Nephron (organoid): ENCODE results near the gene CASP9.
"Not testable (repeated sequence)": the region's sequence is repeated elsewhere in the genome, so short reads cannot be mapped to it uniquely, and the experiment has no call there.

Experiments
- H3K27ac Mint-ChIP-seq, 3 experiments: 2 replicates each; pipeline ENCODE4 v1.8.0; 2020; ENCODE audit warnings: mixed read lengths in 3 of 3, mild to moderate bottlenecking in 2 of 3, moderate library complexity in 1 of 3
- H3K27me3 Mint-ChIP-seq: 2 replicates; pipeline ENCODE4 v1.8.0; 2021; ENCODE audit warnings: low read depth, mild to moderate bottlenecking, moderate library complexity, mixed read lengths
- H3K36me3 Mint-ChIP-seq: 2 replicates; pipeline ENCODE4 v1.8.0; 2020; ENCODE audit warnings: low read depth, mixed read lengths
- H3K4me1 Mint-ChIP-seq: 2 replicates; pipeline ENCODE4 v1.8.0; 2020; ENCODE audit warnings: mixed read lengths
- H3K4me3 Mint-ChIP-seq, 3 experiments: 2 replicates each; pipeline ENCODE4 v1.8.0; 2020; ENCODE audit warnings: mild to moderate bottlenecking in 3 of 3, mixed read lengths in 3 of 3, moderate library complexity in 2 of 3
- H3K9me3 Mint-ChIP-seq: 2 replicates; pipeline ENCODE4 v1.8.0; 2020; ENCODE audit warnings: mixed read lengths
- TF ChIP-seq, protein P1 (sequence below), 3 experiments: fragments of 200-600 bp; sonication (generic); IDR thresholded peaks; one replicate each; pipeline ENCODE4 v1.5.0; 2021; ENCODE audit warnings: antibody characterized with exemption in 3 of 3; ENCODE audit not compliant: unreplicated experiment in 3 of 3

The CASP9 gene

DNA sequence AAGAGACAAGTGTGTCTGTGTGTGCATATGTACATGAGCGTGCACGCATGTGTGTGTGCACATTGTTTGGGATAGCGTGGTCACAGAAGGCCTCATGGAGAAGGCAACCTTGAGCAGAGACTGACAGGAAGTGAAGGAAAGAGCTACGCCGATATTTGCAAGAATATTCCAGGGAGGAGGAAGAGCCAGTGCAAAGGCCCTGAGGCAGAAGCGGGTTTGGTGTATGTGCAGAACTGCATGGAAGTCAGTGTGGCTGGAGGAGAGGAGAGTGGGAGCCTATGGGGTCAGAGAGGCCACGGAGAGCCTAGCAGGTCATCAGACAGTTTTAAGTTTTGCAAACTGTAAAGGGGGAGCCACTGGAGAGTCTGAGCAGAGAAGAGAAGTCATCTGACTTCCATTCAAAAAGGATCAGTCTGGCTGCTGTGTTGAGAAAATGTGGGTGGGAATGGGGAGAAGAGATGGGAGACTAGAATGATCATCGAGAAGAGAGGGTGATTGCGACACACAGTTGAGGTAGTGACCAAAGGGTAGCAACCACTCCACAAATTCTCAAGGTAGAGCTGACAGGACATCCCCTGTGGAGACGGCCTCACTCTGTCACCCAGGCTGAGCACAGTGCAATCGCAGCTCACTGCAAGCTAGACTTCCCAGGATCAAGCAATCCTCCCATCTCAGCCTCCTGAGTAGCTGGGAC, 44.2 kb downstream of the CASP9 start:
- H3K4me3 Mint-ChIP-seq = no peak overlapping the region
- no peak overlapping the region for H3K27ac Mint-ChIP-seq
- no peaks in the 10 kb centered on the region for H3K9me3 Mint-ChIP-seq
- H3K27me3 Mint-ChIP-seq = no peaks in the 10 kb centered on the region
- TF ChIP-seq, protein P1, sequence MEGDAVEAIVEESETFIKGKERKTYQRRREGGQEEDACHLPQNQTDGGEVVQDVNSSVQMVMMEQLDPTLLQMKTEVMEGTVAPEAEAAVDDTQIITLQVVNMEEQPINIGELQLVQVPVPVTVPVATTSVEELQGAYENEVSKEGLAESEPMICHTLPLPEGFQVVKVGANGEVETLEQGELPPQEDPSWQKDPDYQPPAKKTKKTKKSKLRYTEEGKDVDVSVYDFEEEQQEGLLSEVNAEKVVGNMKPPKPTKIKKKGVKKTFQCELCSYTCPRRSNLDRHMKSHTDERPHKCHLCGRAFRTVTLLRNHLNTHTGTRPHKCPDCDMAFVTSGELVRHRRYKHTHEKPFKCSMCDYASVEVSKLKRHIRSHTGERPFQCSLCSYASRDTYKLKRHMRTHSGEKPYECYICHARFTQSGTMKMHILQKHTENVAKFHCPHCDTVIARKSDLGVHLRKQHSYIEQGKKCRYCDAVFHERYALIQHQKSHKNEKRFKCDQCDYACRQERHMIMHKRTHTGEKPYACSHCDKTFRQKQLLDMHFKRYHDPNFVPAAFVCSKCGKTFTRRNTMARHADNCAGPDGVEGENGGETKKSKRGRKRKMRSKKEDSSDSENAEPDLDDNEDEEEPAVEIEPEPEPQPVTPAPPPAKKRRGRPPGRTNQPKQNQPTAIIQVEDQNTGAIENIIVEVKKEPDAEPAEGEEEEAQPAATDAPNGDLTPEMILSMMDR (IDR thresholded peaks at IDR 0.05; ENCODE audit: unreplicated experiment in 3 of 3) = no peak
- peaks cover 4% of the 10 kb centered on the region for H3K36me3 Mint-ChIP-seq
- H3K4me1 Mint-ChIP-seq = peaks cover 17% of the 10 kb centered on the region

DNA sequence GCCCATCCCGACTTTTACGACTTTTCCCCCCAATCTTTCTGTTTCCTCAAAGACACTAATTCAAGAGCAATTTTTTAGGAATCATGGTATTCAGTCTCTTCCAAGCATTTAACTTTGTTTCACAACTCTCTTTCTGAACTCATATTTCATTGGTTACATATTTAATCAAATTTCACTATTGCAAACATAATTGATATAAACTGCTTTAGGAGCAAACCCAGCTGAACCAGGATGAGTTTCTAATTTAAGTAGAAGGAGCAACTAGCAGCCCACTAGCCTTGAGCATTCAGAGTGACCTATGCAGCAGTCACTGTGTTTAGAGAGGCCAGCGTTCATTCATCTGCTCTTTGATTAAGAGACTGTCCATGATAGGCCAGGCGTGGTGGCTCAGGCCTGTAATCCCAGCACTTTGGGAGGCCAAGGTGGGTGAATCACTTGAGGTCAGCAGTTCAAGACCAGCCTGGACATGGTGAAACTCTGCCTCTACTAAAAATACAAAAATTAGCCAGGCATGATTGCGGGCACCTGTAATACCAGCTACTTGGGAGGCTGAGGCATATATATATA, 46.3 kb downstream of the CASP9 start:
- H3K4me1 Mint-ChIP-seq = peaks cover 20% of the 10 kb centered on the region
- H3K9me3 Mint-ChIP-seq = no peaks in the 10 kb centered on the region
- H3K27ac Mint-ChIP-seq = peak overlapping the region in 1 of 3 experiments; percentile 13
- peak overlapping the region in 1 of 3 experiments; percentile 21 for H3K4me3 Mint-ChIP-seq
- TF ChIP-seq, protein P1 (IDR thresholded peaks at IDR 0.05; ENCODE audit: unreplicated experiment in 3 of 3) = no peak
- no peaks in the 10 kb centered on the region for H3K36me3 Mint-ChIP-seq
- H3K27me3 Mint-ChIP-seq = no peaks in the 10 kb centered on the region

DNA sequence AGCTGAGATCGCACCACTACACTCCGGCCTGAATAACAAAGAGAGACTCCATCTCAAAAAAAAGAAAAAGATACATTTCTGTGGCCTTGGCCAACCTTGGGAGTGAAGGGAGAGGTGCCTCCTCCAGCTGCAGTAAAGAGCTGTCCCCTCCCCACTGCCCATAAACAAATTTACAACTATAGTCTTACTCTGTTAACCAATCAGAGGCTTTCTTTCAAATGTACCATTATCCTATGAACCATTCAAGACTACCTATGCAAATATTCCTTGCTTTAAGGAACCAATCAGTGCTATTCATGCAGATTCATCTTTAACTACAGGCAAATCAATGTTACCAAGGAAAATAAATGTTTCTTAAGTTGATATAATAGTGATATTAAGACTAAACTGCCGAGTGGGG, 47.1 kb downstream of the CASP9 start:
- H3K4me1 Mint-ChIP-seq = peaks cover 23% of the 10 kb centered on the region
- H3K4me3 Mint-ChIP-seq = peak overlapping the region in 1 of 3 experiments; percentile 45
- H3K27me3 Mint-ChIP-seq = no peaks in the 10 kb centered on the region
- H3K9me3 Mint-ChIP-seq = no peaks in the 10 kb centered on the region
- no peaks in the 10 kb centered on the region for H3K36me3 Mint-ChIP-seq
- TF ChIP-seq, protein P1 (IDR thresholded peaks at IDR 0.05; ENCODE audit: unreplicated experiment in 3 of 3) = no peak
- H3K27ac Mint-ChIP-seq = peak overlapping the region; percentile 15 to 52 (median 24)

DNA sequence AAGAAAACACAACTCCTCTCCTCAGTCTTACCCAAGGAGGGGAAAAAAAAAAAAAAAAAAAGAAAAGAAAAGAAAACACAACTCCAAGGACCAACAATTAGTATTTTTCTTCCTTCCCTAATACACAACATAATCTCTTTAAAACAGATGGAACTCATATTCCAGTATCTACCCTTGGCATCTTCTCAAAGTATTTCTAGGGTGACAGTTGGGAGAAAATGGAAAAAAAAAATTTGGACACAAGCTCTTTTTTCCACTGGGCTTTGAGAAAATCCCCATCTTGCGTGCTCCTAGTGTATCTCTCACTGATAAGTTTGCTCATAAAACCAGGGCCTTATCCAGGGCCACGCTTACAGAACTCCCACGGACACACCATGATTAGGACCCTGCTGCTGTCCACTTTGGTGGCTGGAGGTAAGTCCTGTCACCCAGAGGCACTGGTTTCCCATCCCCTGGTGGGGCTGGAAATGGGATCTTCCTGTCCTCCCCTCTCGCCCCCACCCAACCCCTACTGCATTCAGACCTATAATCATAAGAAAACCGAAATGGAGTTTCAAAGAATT, 48.2 kb downstream of the CASP9 start, which contains the start of gene CELA2B:
CELA2B (plus strand) TSS at position 353 of the 563 bp plus-strand sequence; CDS start at position 375, 22 bp downstream.
- no peaks in the 10 kb centered on the region for H3K9me3 Mint-ChIP-seq
- H3K4me1 Mint-ChIP-seq = peaks cover 23% of the 10 kb centered on the region
- no peaks in the 10 kb centered on the region for H3K27me3 Mint-ChIP-seq
- no peaks in the 10 kb centered on the region for H3K36me3 Mint-ChIP-seq
- peak within 1 kb of the TSS in 1 of 3 experiments; percentile 45 for H3K4me3 Mint-ChIP-seq
- TF ChIP-seq, protein P1 (IDR thresholded peaks at IDR 0.05; ENCODE audit: unreplicated experiment in 3 of 3) = no peak
- peak within 1 kb of the TSS; percentile 15 to 73 (median 69) for H3K27ac Mint-ChIP-seq

DNA sequence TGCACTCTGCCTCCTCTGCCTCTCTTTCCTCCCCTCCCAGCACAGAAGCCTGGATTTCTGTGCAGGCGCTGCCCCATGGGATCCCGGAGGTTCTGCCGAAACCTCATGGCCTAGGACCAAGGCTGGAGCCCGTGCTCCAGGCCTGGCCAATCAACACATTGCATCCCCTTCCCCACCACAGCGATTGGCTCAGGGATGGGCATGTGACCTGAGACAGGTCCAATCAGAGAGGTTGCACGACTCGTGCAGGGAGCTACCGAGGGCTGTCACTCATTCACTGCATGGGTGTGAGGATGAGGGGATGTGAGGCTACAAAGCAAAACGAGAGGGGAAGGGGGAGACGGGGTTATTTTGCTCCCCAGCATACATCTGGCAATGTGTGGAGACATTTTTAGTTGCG, 51.4 kb downstream of the CASP9 start:
- TF ChIP-seq, protein P1 (IDR thresholded peaks at IDR 0.05; ENCODE audit: unreplicated experiment in 3 of 3) = no peak
- peaks cover 4% of the 10 kb centered on the region for H3K9me3 Mint-ChIP-seq
- peaks cover 29% of the 10 kb centered on the region for H3K4me1 Mint-ChIP-seq
- H3K4me3 Mint-ChIP-seq = no peak overlapping the region
- H3K36me3 Mint-ChIP-seq = no peaks in the 10 kb centered on the region
- H3K27ac Mint-ChIP-seq = no peak overlapping the region
- peaks cover 3% of the 10 kb centered on the region for H3K27me3 Mint-ChIP-seq

DNA sequence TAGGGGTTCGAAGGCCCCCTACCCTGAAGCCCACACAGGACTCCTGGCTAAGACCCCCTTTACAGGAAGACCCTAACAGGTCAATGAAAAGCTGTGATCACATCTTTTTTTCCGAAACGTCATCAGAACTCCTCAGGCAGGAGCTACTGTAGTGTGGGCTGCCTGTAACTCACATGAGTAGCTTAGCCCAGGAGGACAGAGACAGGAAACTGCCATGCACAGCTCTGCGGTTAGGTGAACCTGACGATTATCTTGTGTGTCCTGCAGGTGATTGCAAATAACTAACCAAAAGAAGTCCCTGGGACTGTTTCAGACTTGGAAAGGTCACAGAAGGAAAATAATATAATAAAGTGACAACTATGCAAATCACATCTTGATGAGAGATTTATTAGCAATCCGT, 52.3 kb downstream of the CASP9 start:
- H3K9me3 Mint-ChIP-seq, H3K27me3 Mint-ChIP-seq, H3K27ac Mint-ChIP-seq, H3K4me3 Mint-ChIP-seq, H3K36me3 Mint-ChIP-seq: not testable (repeated sequence)
- H3K4me1 Mint-ChIP-seq = peaks cover 26% of the 10 kb centered on the region

DNA sequence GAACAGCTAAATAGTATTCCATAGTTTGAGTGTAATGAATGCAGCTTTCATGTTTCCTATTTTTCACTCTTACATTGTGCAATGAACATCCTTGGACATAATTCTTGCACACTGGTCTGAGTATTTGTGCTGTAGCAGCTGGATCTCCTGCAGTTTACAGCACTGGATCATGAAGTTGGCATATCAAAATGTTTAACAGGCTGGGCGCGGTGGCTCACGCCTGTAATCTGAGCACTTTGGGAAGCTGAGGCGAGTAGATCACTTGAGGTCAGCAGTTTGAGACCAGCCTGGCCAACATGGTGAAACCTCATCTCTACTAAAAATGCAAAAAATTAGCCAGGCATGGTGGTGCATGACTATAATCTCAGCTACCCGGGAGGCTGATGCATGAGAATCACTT, 52.9 kb downstream of the CASP9 start:
- H3K4me3 Mint-ChIP-seq, H3K27me3 Mint-ChIP-seq, H3K27ac Mint-ChIP-seq, H3K36me3 Mint-ChIP-seq, H3K9me3 Mint-ChIP-seq: not testable (repeated sequence)
- peaks cover 22% of the 10 kb centered on the region for H3K4me1 Mint-ChIP-seq

DNA sequence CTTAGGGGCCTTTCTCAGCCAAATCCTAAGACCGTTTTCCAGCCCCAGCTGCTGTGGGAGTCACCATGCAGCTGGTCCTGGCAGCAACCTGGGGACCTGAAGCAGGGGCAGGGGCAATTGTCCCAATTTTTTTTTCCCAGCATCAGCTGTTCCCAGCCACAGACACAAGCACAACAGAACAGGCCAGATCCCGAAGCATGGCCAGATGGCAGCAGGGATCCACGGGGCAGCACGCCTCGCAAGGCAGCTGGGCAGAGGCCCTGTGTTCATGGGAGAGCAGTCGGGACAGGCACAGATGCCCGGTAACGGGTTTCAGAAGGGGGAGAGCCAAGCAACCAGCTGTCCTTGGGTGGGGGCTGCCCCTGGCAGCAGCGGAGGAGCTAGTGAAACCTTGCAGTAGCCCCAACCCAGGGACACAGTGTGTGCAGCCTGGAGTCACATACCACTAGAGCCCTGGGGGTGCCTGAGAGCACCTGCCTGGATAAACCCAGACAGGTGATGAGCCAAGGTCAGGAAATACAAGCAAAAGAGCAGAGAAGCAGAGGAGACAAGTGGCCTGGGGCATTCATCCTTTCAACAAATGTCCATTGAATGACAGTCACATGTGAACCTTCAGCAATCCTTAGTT, 54.1 kb downstream of the CASP9 start:
- not testable (repeated sequence) for H3K27me3 Mint-ChIP-seq, H3K9me3 Mint-ChIP-seq, H3K36me3 Mint-ChIP-seq, H3K4me3 Mint-ChIP-seq
- Mint-ChIP-seq H3K27ac (peak overlapping the region; percentile 24 to 42 (median 30)), H3K4me1 (peaks cover 15% of the 10 kb centered on the region)
